ENCODE measurements around the gene ZFY.
"Not testable (repeated sequence)": the region's sequence is repeated elsewhere in the genome, so short reads cannot be mapped to it uniquely, and the experiment has no call there.

Gene ZFY

GRCh38 chrY:2979283-2979682, 44.1 kb downstream of the ZFY start:
- no peak for DNase-seq

- no peak for DNase-seq
Observed at GRCh38 chrY:2984491-2984890, 49.3 kb downstream of the ZFY start.

GRCh38 chrY:2987178-2987577, 52.0 kb downstream of the ZFY start:
- DNase-seq = not testable (repeated sequence)

GRCh38 chrY:2997369-2997768, 62.2 kb downstream of the ZFY start:
- DNase-seq = not testable (repeated sequence)

GRCh38 chrY:3002190-3002589, 67.0 kb downstream of the ZFY start:
- DNase-seq = no peak

- no peak for DNase-seq
Observed at GRCh38 chrY:3002680-3003515, 67.7 kb downstream of the ZFY start.

- DNase-seq = no peak
Observed at GRCh38 chrY:3003516-3003830, 68.3 kb downstream of the ZFY start.

GRCh38 chrY:3003846-3004245, 68.7 kb downstream of the ZFY start:
- no peak for DNase-seq

- not testable (repeated sequence) for DNase-seq
Observed at GRCh38 chrY:3006031-3006430, 70.8 kb downstream of the ZFY start.

GRCh38 chrY:3007967-3008366, 72.8 kb downstream of the ZFY start:
- no peak for DNase-seq

GRCh38 chrY:3012226-3012625, 77.0 kb downstream of the ZFY start:
- DNase-seq = no peak

GRCh38 chrY:3016594-3016993, 81.4 kb downstream of the ZFY start:
- DNase-seq = no peak

- DNase-seq = no peak
Observed at GRCh38 chrY:3018546-3018945, 83.4 kb downstream of the ZFY start.

- DNase-seq = no peak
Observed at GRCh38 chrY:3019584-3019983, 84.4 kb downstream of the ZFY start.

GRCh38 chrY:3021176-3021575, 86.0 kb downstream of the ZFY start:
- no peak for DNase-seq

- no peak for DNase-seq
Observed at GRCh38 chrY:3023606-3024005, 88.4 kb downstream of the ZFY start.

GRCh38 chrY:3025357-3025756, 90.2 kb downstream of the ZFY start:
- no peak for DNase-seq
